Osteoblast (primary cell): ENCODE results near the gene BCL3. TPM values are rescaled to one million over a fixed set of nuclear protein-coding genes. Genes with fewer than 3 reads are reported as not detected.
A peak's percentile ranks its signal among the peaks of the same experiment; 100 is the strongest.

Source experiments
- DNase-seq: peaks from one replicate; pipeline ENCODE4 v3.0.0; 2011; ENCODE audit warnings: low spot score, mixed read lengths; ENCODE audit not compliant: insufficient read length; ENCODE audit errors: missing footprints
- H2AFZ ChIP-seq: 2 replicates; pipeline ENCODE4 v1.6.0; 2011; ENCODE audit warnings: mild to moderate bottlenecking, low read length
- H3K27ac ChIP-seq: 2 replicates; pipeline ENCODE4 v1.5.1; 2011; ENCODE audit warnings: mild to moderate bottlenecking, low read depth, low read length, moderate library complexity
- H3K27me3 ChIP-seq: 2 replicates; pipeline ENCODE4 v1.6.0; 2012; ENCODE audit warnings: mild to moderate bottlenecking, control low read depth, inconsistent platforms, low read length, moderate library complexity; ENCODE audit not compliant: insufficient read depth
- H3K36me3 ChIP-seq: 2 replicates; pipeline ENCODE4 v1.5.1; 2011; ENCODE audit warnings: mild to moderate bottlenecking, low read length, control low read depth, moderate library complexity; ENCODE audit not compliant: insufficient read depth
- H3K4me1 ChIP-seq: 2 replicates; pipeline ENCODE4 v1.5.1; 2011; ENCODE audit warnings: mild to moderate bottlenecking, low read length, control low read depth, moderate library complexity; ENCODE audit not compliant: insufficient read depth
- H3K4me2 ChIP-seq: 2 replicates; pipeline ENCODE4 v1.6.0; 2011; ENCODE audit warnings: mild to moderate bottlenecking, low read length; ENCODE audit not compliant: insufficient read depth
- H3K4me3 ChIP-seq: fragments of 200-600 bp; sonication (generic); 3 replicates; pipeline ENCODE4 v1.5.1; 2012; ENCODE audit warnings: mild to moderate bottlenecking, low read length, inconsistent platforms; ENCODE audit not compliant: insufficient read depth
- H3K79me2 ChIP-seq: 2 replicates; pipeline ENCODE4 v1.6.0; 2012; ENCODE audit warnings: mild to moderate bottlenecking, low read length, control low read depth, inconsistent platforms; ENCODE audit not compliant: insufficient read depth
- H3K9me3 ChIP-seq: 2 replicates; pipeline ENCODE4 v1.5.1; 2011; ENCODE audit warnings: low read depth, low read length, control low read depth
- H4K20me1 ChIP-seq: 2 replicates; pipeline ENCODE4 v1.6.0; 2012; ENCODE audit warnings: mild to moderate bottlenecking, low read length, control low read depth; ENCODE audit not compliant: insufficient read depth
- total RNA-seq: library from RNA; depleted of rRNA; stranded (reverse); fragments of >200 nt; gene quantifications from 2 replicates; pipeline ENCODE4 v1.2.3, GENCODE V29; 2012
- TF ChIP-seq, protein P1 (sequence below): IDR thresholded peaks from 2 replicates; pipeline ENCODE4 v1.5.1; 2011; ENCODE audit warnings: mild to moderate bottlenecking, low read depth, low read length, moderate library complexity; ENCODE audit errors: extremely low read depth

Gene BCL3
- total RNA-seq, 1 donor: 7.2 TPM

DNA sequence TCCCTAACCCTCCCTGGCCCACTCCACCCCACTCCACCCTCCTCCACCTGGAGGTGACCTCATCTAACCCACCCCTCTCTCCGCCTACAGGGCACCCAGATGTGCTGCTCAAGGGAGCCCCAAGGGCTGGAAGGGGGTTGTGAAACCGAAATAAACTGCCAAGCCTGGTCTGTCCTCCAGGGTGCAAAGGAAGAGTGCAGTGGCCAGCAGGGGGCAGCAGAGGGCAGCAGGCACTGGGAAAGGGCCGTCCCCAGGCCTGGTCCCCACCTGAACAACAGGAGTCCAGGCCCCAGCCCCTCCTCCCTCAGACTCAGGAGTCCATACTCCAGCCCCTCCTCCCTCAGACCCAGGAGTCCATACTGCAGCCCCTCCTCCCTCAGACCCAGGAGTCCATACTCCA lies 52.0 kb downstream of the BCL3 start:
- Histone ChIP-seq H3K4me1 (no peaks in the 10 kb centered on the region), H3K36me3 (no peaks in the 10 kb centered on the region), H2AFZ (no peak overlapping the region), H4K20me1 (no peaks in the 10 kb centered on the region), H3K79me2 (no peaks in the 10 kb centered on the region), H3K4me3 (no peak overlapping the region), H3K27ac (no peak overlapping the region), H3K27me3 (no peaks in the 10 kb centered on the region), H3K9me3 (no peaks in the 10 kb centered on the region), H3K4me2 (no peak overlapping the region)
- DNase-seq: peak; percentile 98
- TF ChIP-seq, protein P1, sequence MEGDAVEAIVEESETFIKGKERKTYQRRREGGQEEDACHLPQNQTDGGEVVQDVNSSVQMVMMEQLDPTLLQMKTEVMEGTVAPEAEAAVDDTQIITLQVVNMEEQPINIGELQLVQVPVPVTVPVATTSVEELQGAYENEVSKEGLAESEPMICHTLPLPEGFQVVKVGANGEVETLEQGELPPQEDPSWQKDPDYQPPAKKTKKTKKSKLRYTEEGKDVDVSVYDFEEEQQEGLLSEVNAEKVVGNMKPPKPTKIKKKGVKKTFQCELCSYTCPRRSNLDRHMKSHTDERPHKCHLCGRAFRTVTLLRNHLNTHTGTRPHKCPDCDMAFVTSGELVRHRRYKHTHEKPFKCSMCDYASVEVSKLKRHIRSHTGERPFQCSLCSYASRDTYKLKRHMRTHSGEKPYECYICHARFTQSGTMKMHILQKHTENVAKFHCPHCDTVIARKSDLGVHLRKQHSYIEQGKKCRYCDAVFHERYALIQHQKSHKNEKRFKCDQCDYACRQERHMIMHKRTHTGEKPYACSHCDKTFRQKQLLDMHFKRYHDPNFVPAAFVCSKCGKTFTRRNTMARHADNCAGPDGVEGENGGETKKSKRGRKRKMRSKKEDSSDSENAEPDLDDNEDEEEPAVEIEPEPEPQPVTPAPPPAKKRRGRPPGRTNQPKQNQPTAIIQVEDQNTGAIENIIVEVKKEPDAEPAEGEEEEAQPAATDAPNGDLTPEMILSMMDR: peak; percentile 85

DNA sequence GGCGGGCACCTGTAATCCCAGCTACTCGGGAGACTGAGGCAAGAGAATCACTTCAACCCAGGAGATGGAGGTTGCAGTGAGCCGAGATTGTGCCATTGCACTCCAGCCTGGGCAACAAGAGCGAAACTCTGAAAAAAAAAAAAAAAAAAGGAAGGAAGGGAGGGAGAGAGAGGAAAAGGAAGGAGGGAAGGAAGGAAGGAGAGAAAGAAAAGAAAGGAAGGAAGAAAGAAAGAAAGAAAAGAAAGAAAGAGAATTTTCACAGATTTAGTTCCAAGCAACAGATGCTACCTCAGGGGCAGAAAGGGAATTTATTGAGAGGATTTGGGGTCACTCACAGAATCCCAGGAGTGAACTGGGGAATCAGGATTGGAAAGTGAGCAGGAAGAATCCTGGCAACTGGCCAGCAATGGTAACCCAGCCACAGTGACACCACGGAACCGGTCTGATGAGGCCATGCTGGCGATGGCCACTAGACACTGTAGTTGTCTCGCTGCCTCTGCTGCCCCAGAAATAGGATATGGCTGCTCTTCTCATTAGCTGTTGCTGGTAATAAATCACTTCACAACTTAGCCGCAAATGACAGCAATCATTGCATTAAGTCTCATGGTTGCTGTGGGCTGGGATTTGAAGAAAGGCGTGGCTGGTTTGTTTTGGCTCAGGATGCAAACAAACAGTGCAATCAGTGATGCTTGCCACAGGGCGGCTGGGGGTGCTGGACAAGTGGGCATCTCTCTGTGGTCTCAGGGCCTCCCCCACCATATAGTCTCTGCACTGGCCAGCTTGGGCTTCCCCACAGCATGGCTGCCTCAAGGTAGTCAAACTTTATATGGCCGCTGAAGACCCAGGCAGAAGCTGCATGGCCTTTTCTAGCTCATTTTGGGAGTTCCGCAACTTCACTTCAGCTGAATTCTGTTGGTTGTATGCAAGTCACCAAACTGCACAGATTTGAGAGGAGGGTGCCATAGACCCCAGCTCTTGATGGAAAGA lies 55.2 kb downstream of the BCL3 start:
- Histone ChIP-seq H3K4me1 (peaks cover 10% of the 10 kb centered on the region), H4K20me1 (no peaks in the 10 kb centered on the region), H3K4me3 (no peak overlapping the region), H3K36me3 (no peaks in the 10 kb centered on the region), H3K9me3 (no peaks in the 10 kb centered on the region), H3K4me2 (no peak overlapping the region), H2AFZ (no peak overlapping the region), H3K27ac (no peak overlapping the region), H3K79me2 (no peaks in the 10 kb centered on the region), H3K27me3 (no peaks in the 10 kb centered on the region)
- TF ChIP-seq, protein P1: no peak
- DNase-seq: peak; percentile 23

DNA sequence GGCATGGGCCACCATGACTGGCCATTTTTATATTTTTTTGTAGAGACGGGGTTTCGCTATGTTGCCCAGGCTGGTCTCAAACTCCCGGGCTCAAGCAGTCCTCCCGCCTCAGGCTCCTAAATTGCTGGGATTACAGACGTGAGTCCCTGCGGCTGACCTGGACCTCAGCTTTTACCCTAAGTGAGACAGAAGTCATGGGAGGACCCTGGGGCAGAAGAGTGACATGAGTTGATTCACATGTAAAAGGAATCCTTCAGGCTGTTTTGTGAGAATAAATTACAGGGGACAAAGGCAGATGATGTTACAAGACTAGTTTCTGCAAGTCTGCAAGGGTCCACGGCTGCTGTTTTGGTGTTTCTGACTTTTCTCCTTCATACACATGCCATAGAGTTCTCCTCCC lies 57.8 kb downstream of the BCL3 start:
- peak; percentile 62 for DNase-seq
- no peaks in the 10 kb centered on the region for H3K36me3 ChIP-seq
- H3K4me3 ChIP-seq: no peak overlapping the region
- H3K27ac ChIP-seq: no peak overlapping the region
- no peak overlapping the region for H3K4me2 ChIP-seq
- no peak overlapping the region for H2AFZ ChIP-seq
- H4K20me1 ChIP-seq: no peaks in the 10 kb centered on the region
- TF ChIP-seq, protein P1: no peak
- H3K79me2 ChIP-seq: no peaks in the 10 kb centered on the region
- H3K27me3 ChIP-seq: no peaks in the 10 kb centered on the region
- peaks cover 17% of the 10 kb centered on the region for H3K4me1 ChIP-seq
- no peaks in the 10 kb centered on the region for H3K9me3 ChIP-seq

DNA sequence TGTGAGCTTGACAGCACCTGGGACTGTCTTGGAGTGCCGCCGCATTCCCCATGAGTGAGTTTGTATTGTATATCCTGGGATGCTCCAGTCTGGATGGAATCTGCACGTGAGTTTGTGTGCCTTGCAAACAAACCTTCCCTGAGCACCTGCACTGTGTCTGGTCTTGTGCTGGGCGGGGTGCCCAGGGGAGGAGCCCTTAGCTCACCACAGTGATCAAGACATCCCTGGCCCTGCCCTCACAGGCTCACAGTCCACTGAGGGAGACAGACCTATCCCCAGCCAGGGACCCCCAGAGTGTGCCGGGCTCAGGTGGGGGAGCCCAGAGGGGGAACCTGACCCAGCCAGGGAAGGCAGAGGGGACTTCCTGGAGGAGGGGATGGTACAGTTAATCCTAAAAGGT lies 58.7 kb downstream of the BCL3 start:
- H3K4me3 ChIP-seq: no peak overlapping the region
- H3K27ac ChIP-seq: no peak overlapping the region
- H3K9me3 ChIP-seq: no peaks in the 10 kb centered on the region
- no peaks in the 10 kb centered on the region for H4K20me1 ChIP-seq
- H3K36me3 ChIP-seq: no peaks in the 10 kb centered on the region
- peaks cover 17% of the 10 kb centered on the region for H3K4me1 ChIP-seq
- H2AFZ ChIP-seq: no peak overlapping the region
- H3K27me3 ChIP-seq: no peaks in the 10 kb centered on the region
- DNase-seq: peak; percentile 32
- TF ChIP-seq, protein P1: no peak
- H3K79me2 ChIP-seq: no peaks in the 10 kb centered on the region
- no peak overlapping the region for H3K4me2 ChIP-seq
